ENCODE measurements around the gene SPAG16.

SPAG16 gene

GRCh38 chr2:214401580-214401979 is 1117.3 kb downstream of the SPAG16 start:
- Histone ChIP-seq H3K27ac (ENCODE audit: low read depth, low read length) (no peak overlapping the region), H3K36me3 (ENCODE audit: insufficient read depth, low read length) (no peaks in the 10 kb centered on the region), H3K4me3 (ENCODE audit: low read depth in 1 of 2, low read length in 2 of 2) (no peak overlapping the region), H3K27me3 (ENCODE audit: control insufficient read depth in 1 of 2, insufficient read depth in 2 of 2, low read length in 2 of 2) (no peaks in the 10 kb centered on the region), H3K9ac (ENCODE audit: low read length) (no peak overlapping the region), H3K9me3 (ENCODE audit: low read length) (no peaks in the 10 kb centered on the region), H3K4me1 (ENCODE audit: insufficient read depth, low read length) (no peaks in the 10 kb centered on the region)

- Histone ChIP-seq H3K36me3 (ENCODE audit: insufficient read depth, low read length) (no peaks in the 10 kb centered on the region), H3K27ac (ENCODE audit: low read depth, low read length) (no peak overlapping the region), H3K4me1 (ENCODE audit: insufficient read depth, low read length) (no peaks in the 10 kb centered on the region), H3K4me3 (ENCODE audit: low read depth in 1 of 2, low read length in 2 of 2) (no peak overlapping the region), H3K9me3 (ENCODE audit: low read length) (no peaks in the 10 kb centered on the region), H3K9ac (ENCODE audit: low read length) (no peak overlapping the region), H3K27me3 (ENCODE audit: control insufficient read depth in 1 of 2, insufficient read depth in 2 of 2, low read length in 2 of 2) (no peaks in the 10 kb centered on the region)
Observed at GRCh38 chr2:214410128-214410775, 1126.0 kb downstream of the SPAG16 start.

GRCh38 chr2:214410918-214411554 is 1126.8 kb downstream of the SPAG16 start, which contains the start of gene VWC2L:
Gene VWC2L (plus strand): TSS chr2:214411054. CDS start chr2:214414194, 3,140 bp downstream.
- no peak within 1 kb of the TSS for H3K27ac ChIP-seq (ENCODE audit: low read depth, low read length)
- H3K27me3 ChIP-seq (ENCODE audit: control insufficient read depth in 1 of 2, insufficient read depth in 2 of 2, low read length in 2 of 2), result no peaks in the 10 kb centered on the region
- no peak within 1 kb of the TSS for H3K9ac ChIP-seq (ENCODE audit: low read length)
- no peaks in the 10 kb centered on the region for H3K36me3 ChIP-seq (ENCODE audit: insufficient read depth, low read length)
- H3K4me3 ChIP-seq (ENCODE audit: low read depth in 1 of 2, low read length in 2 of 2), result no peak within 1 kb of the TSS
- H3K9me3 ChIP-seq (ENCODE audit: low read length), result no peaks in the 10 kb centered on the region
- no peaks in the 10 kb centered on the region for H3K4me1 ChIP-seq (ENCODE audit: insufficient read depth, low read length)

- H3K9me3 ChIP-seq (ENCODE audit: low read length), result no peaks in the 10 kb centered on the region
Observed at GRCh38 chr2:214412679-214413078, 1128.4 kb downstream of the SPAG16 start.

GRCh38 chr2:214436470-214436869 is 1152.2 kb downstream of the SPAG16 start:
- H3K27ac ChIP-seq (ENCODE audit: low read depth, low read length), result no peak overlapping the region
- no peaks in the 10 kb centered on the region for H3K27me3 ChIP-seq (ENCODE audit: control insufficient read depth in 1 of 2, insufficient read depth in 2 of 2, low read length in 2 of 2)
- H3K4me1 ChIP-seq (ENCODE audit: insufficient read depth, low read length), result no peaks in the 10 kb centered on the region
- H3K36me3 ChIP-seq (ENCODE audit: insufficient read depth, low read length), result no peaks in the 10 kb centered on the region
- no peak overlapping the region for H3K4me3 ChIP-seq (ENCODE audit: low read depth in 1 of 2, low read length in 2 of 2)
- no peak overlapping the region for H3K9ac ChIP-seq (ENCODE audit: low read length)
- H3K9me3 ChIP-seq (ENCODE audit: low read length), result no peaks in the 10 kb centered on the region

More at GRCh38 chr2:214412679-214413078, 1128.4 kb downstream of the SPAG16 start:
- no peaks in the 10 kb centered on the region for H3K36me3 ChIP-seq (ENCODE audit: insufficient read depth, low read length)
- no peaks in the 10 kb centered on the region for H3K27me3 ChIP-seq (ENCODE audit: control insufficient read depth in 1 of 2, insufficient read depth in 2 of 2, low read length in 2 of 2)
- H3K4me3 ChIP-seq (ENCODE audit: low read depth in 1 of 2, low read length in 2 of 2), result no peak overlapping the region
- no peaks in the 10 kb centered on the region for H3K4me1 ChIP-seq (ENCODE audit: insufficient read depth, low read length)
- H3K9ac ChIP-seq (ENCODE audit: low read length), result no peak overlapping the region
- no peak overlapping the region for H3K27ac ChIP-seq (ENCODE audit: low read depth, low read length)

GRCh38 chr2:214450118-214450894 is 1166.0 kb downstream of the SPAG16 start:
- Histone ChIP-seq H3K9me3 (ENCODE audit: low read length) (no peaks in the 10 kb centered on the region), H3K9ac (ENCODE audit: low read length) (no peak overlapping the region), H3K4me1 (ENCODE audit: insufficient read depth, low read length) (no peaks in the 10 kb centered on the region), H3K4me3 (ENCODE audit: low read depth in 1 of 2, low read length in 2 of 2) (no peak overlapping the region), H3K36me3 (ENCODE audit: insufficient read depth, low read length) (no peaks in the 10 kb centered on the region), H3K27ac (ENCODE audit: low read depth, low read length) (no peak overlapping the region), H3K27me3 (ENCODE audit: control insufficient read depth in 1 of 2, insufficient read depth in 2 of 2, low read length in 2 of 2) (no peaks in the 10 kb centered on the region)

GRCh38 chr2:214451516-214452275 is 1167.4 kb downstream of the SPAG16 start:
- no peak overlapping the region for H3K4me3 ChIP-seq (ENCODE audit: low read depth in 1 of 2, low read length in 2 of 2)
- H3K27ac ChIP-seq (ENCODE audit: low read depth, low read length), result no peak overlapping the region
- H3K9me3 ChIP-seq (ENCODE audit: low read length), result no peaks in the 10 kb centered on the region
- H3K4me1 ChIP-seq (ENCODE audit: insufficient read depth, low read length), result no peaks in the 10 kb centered on the region
- no peaks in the 10 kb centered on the region for H3K36me3 ChIP-seq (ENCODE audit: insufficient read depth, low read length)
- no peak overlapping the region for H3K9ac ChIP-seq (ENCODE audit: low read length)
- H3K27me3 ChIP-seq (ENCODE audit: control insufficient read depth in 1 of 2, insufficient read depth in 2 of 2, low read length in 2 of 2), result no peaks in the 10 kb centered on the region

Measured in muscle layer of colon (tissue), 2 donors.